HG03025 (cell line): ENCODE data around the gene LSM11.

Source experiments
- ATAC-seq: cut with Tn5 transposase; IDR thresholded peaks from one replicate; pipeline ENCODE4 v1.9.1; 2021; ENCODE audit warnings: mild to moderate bottlenecking, moderate library complexity; ENCODE audit not compliant: unreplicated experiment, low FRiP score

The LSM11 gene

GRCh38 chr5:157766902-157767301 lies 23.4 kb downstream of the LSM11 start:
- no peak for ATAC-seq

GRCh38 chr5:157767689-157768088 lies 24.2 kb downstream of the LSM11 start:
- no peak for ATAC-seq

GRCh38 chr5:157770665-157771064 lies 27.2 kb downstream of the LSM11 start:
- ATAC-seq: no peak

- ATAC-seq: no peak
Observed at GRCh38 chr5:157772127-157772526, 28.6 kb downstream of the LSM11 start.

- ATAC-seq: no peak
Observed at GRCh38 chr5:157778121-157778805, 34.8 kb downstream of the LSM11 start.

GRCh38 chr5:157779221-157779620 lies 35.7 kb downstream of the LSM11 start:
- no peak for ATAC-seq

GRCh38 chr5:157785801-157786200 lies 42.3 kb downstream of the LSM11 start:
- no peak for ATAC-seq

- no peak for ATAC-seq
Observed at GRCh38 chr5:157793301-157793700, 49.8 kb downstream of the LSM11 start.

GRCh38 chr5:157799578-157799977 lies 56.1 kb downstream of the LSM11 start:
- ATAC-seq: no peak

- no peak for ATAC-seq
Observed at GRCh38 chr5:157800137-157800536, 56.6 kb downstream of the LSM11 start.

GRCh38 chr5:157802736-157803135 lies 59.2 kb downstream of the LSM11 start:
- no peak for ATAC-seq

- ATAC-seq: no peak
Observed at GRCh38 chr5:157808043-157808442, 64.5 kb downstream of the LSM11 start.
